ENCODE data around the gene RAB44. TPM values are rescaled to one million over a fixed set of nuclear protein-coding genes. Genes with fewer than 3 reads are reported as not detected.

The RAB44 gene
- total RNA-seq, 1 experiment from 2014 or later = 0.05 TPM

DNA sequence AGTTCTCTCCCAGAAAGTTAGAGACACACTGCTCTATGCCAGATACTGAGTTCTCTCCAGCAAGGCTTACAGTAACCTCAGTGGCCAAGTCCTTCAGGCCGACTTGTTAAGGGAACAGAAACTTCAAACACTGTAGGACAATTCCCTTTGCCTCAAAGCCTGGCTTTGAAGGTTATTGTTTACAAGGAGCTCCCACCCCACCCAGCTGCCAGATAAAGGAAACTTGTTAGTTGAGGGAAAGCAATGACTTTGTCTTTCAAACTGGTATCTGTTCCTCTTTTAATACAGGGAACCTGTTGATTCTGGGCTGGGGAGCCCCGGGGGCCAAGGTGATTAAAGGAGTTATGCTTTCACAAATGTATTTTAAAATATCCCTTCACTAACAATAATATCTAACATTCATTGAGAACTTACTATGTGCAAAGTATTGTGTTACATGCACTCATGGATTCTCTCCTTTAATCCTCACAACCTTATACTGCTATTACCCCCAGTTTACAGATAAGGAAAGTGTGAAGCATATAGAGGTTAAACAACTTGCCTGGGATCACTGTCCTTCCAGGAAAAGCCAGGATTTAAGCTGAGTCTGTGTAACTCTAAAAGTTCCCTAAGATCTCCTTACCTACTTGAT lies 46.7 kb upstream of the RAB44 start:
- Histone ChIP-seq H3K27ac (ENCODE audit: low read depth, low read length) (no peak overlapping the region), H3K79me2 (ENCODE audit: insufficient read depth, low read length) (no peaks in the 10 kb centered on the region), H2AFZ (ENCODE audit: low read depth, low read length, poor library complexity, severe bottlenecking) (no peak overlapping the region), H3K36me3 (ENCODE audit: control insufficient read depth in 1 of 2, insufficient read depth in 2 of 2, low read length in 2 of 2) (no peaks in the 10 kb centered on the region), H3K9me2 (ENCODE audit: insufficient read depth) (no peaks in the 10 kb centered on the region), H3K27me3 (ENCODE audit: insufficient read depth, low read length) (no peaks in the 10 kb centered on the region), H3K9ac (ENCODE audit: low read length) (no peak overlapping the region), H3K4me1 (ENCODE audit: control insufficient read depth in 1 of 2, insufficient read depth in 2 of 2, low read length in 2 of 2) (peaks cover 17 to 20% of the 10 kb centered on the region in 2 experiments; a peak in 3 of 4 replicates), H4K20me1 (ENCODE audit: insufficient read depth) (no peaks in the 10 kb centered on the region), H3K4me2 (ENCODE audit: low read length) (no peak overlapping the region), H3K4me3 (replicated peaks in 1 of 2; ENCODE audit: low read depth in 1 of 2, low read length in 2 of 2) (no peak overlapping the region), H3K9me3 (ENCODE audit: control insufficient read depth in 1 of 2, insufficient read depth in 1 of 2, low read depth in 1 of 2, low read length in 2 of 2) (no peaks in the 10 kb centered on the region)
- BruUV-seq (replicated peaks) = no TSS peak
- peak; percentile 36; the same call in 1 of the 2 replicates for ATAC-seq
- intact Hi-C loops (cut with micrococcal nuclease) = no loop called here
- RAD21 ChIA-PET (ENCODE audit: low non-redundant PET in 1 of 2, low total read pairs in 2 of 2, uncharacterized antibody in 2 of 2, unreplicated experiment in 2 of 2) = no interaction called here
- CTCF ChIA-PET = no interaction called here
- POLR2A ChIA-PET = interaction anchor here (1.4 kb wide), 2 partner anchors 9 to 16 kb away, joined by 3 to 4 read pairs; no protein-coding TSS in a partner anchor
- no peak for DNase-seq (ENCODE audit: low read depth, low spot score)
- TF ChIP-seq EGR1 (IDR thresholded peaks at IDR 0.05; ENCODE audit: low read depth) (no peak), EZH2phosphoT487 (IDR thresholded peaks at IDR 0.05; ENCODE audit: borderline replicate concordance) (no peak)
- TF ChIP-seq, protein P1, sequence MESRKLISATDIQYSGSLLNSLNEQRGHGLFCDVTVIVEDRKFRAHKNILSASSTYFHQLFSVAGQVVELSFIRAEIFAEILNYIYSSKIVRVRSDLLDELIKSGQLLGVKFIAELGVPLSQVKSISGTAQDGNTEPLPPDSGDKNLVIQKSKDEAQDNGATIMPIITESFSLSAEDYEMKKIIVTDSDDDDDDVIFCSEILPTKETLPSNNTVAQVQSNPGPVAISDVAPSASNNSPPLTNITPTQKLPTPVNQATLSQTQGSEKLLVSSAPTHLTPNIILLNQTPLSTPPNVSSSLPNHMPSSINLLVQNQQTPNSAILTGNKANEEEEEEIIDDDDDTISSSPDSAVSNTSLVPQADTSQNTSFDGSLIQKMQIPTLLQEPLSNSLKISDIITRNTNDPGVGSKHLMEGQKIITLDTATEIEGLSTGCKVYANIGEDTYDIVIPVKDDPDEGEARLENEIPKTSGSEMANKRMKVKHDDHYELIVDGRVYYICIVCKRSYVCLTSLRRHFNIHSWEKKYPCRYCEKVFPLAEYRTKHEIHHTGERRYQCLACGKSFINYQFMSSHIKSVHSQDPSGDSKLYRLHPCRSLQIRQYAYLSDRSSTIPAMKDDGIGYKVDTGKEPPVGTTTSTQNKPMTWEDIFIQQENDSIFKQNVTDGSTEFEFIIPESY (IDR thresholded peaks at IDR 0.05; ENCODE audit: extremely low read depth, insufficient replicate concordance, low read length) = no peak
- TF ChIP-seq, protein P2, sequence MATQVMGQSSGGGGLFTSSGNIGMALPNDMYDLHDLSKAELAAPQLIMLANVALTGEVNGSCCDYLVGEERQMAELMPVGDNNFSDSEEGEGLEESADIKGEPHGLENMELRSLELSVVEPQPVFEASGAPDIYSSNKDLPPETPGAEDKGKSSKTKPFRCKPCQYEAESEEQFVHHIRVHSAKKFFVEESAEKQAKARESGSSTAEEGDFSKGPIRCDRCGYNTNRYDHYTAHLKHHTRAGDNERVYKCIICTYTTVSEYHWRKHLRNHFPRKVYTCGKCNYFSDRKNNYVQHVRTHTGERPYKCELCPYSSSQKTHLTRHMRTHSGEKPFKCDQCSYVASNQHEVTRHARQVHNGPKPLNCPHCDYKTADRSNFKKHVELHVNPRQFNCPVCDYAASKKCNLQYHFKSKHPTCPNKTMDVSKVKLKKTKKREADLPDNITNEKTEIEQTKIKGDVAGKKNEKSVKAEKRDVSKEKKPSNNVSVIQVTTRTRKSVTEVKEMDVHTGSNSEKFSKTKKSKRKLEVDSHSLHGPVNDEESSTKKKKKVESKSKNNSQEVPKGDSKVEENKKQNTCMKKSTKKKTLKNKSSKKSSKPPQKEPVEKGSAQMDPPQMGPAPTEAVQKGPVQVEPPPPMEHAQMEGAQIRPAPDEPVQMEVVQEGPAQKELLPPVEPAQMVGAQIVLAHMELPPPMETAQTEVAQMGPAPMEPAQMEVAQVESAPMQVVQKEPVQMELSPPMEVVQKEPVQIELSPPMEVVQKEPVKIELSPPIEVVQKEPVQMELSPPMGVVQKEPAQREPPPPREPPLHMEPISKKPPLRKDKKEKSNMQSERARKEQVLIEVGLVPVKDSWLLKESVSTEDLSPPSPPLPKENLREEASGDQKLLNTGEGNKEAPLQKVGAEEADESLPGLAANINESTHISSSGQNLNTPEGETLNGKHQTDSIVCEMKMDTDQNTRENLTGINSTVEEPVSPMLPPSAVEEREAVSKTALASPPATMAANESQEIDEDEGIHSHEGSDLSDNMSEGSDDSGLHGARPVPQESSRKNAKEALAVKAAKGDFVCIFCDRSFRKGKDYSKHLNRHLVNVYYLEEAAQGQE (IDR thresholded peaks at IDR 0.05; ENCODE audit: low read depth) = no peak

Data from HCT116 (cell line).